ENCODE measurements around the gene UBE2L6. TPM values are rescaled to one million over a fixed set of nuclear protein-coding genes. Genes with fewer than 3 reads are reported as not detected.

UBE2L6 gene
- total RNA-seq, 6 experiments from 2014 or later, result 36.6 to 124 (median 58.6) TPM

DNA sequence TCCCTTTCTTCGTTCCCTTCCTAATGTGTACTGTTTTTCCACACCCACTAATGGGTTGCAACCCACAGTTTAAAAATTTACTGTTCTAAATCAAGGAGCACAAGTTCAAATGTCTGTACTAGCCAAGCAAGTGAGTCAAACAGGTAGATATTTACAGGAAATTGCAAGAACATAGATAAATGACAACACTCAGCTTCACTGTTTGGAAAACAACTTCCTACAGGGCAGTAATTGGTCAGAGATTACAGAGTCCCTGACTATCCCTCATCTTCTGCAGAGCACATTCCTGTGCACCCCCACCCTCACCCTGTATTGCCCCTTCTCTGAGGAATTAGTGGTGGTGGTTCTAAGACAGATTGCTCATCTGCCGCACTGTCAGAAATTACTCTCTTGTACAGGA is 31.9 kb upstream of the UBE2L6 start:
- peak in 1 of 4 donors; percentile 11 for ATAC-seq
- DNase-seq, result no peak
- Histone ChIP-seq H3K9me3 (no peaks in the 10 kb centered on the region), H3K36me3 (peaks cover 0 to 39% (median 14%) of the 10 kb centered on the region in 4 donors), H3K27me3 (no peaks in the 10 kb centered on the region), H3K4me3 (peak overlapping the region; percentile 57 to 75 (median 68)), H3K27ac (peak overlapping the region; percentile 73 to 92 (median 81)), H3K4me1 (peaks cover 0 to 37% (median 13%) of the 10 kb centered on the region in 4 donors)
- no peak for TF ChIP-seq POLR2A (IDR thresholded peaks at IDR 0.05)
- TF ChIP-seq, protein P1, sequence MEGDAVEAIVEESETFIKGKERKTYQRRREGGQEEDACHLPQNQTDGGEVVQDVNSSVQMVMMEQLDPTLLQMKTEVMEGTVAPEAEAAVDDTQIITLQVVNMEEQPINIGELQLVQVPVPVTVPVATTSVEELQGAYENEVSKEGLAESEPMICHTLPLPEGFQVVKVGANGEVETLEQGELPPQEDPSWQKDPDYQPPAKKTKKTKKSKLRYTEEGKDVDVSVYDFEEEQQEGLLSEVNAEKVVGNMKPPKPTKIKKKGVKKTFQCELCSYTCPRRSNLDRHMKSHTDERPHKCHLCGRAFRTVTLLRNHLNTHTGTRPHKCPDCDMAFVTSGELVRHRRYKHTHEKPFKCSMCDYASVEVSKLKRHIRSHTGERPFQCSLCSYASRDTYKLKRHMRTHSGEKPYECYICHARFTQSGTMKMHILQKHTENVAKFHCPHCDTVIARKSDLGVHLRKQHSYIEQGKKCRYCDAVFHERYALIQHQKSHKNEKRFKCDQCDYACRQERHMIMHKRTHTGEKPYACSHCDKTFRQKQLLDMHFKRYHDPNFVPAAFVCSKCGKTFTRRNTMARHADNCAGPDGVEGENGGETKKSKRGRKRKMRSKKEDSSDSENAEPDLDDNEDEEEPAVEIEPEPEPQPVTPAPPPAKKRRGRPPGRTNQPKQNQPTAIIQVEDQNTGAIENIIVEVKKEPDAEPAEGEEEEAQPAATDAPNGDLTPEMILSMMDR (IDR thresholded peaks at IDR 0.05), result no peak
- 46% methylated on average over 2 of the region's 2 CpGs for WGBS (ENCODE audit: insufficient coverage, low coverage, low lambda C conversion rate, missing lambda C conversion rate)
- intact Hi-C loops (cut with DNase I), result no loop called here

DNA sequence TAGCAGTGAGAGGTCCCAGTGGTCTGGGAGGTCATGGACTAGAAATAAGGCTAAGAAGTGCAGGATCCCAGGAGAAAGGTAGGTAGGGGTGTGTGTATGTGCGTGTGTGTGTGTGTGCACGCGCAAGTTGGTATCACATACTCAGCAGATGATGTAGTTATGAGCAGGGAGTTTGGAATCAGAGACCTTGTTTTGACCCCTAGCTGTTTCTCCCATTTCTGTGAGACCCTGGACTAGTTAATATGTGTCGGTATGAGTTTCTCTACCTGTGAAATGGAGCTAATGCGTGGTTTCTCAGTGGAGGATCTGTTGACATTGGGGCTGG is 31.3 kb upstream of the UBE2L6 start:
- Histone ChIP-seq H3K27ac (peak overlapping the region; percentile 73 to 92 (median 81)), H3K36me3 (peaks cover 0 to 34% (median 14%) of the 10 kb centered on the region in 4 donors), H3K9me3 (no peaks in the 10 kb centered on the region), H3K4me1 (peaks cover 0 to 37% (median 13%) of the 10 kb centered on the region in 4 donors), H3K27me3 (no peaks in the 10 kb centered on the region), H3K4me3 (peak overlapping the region; percentile 57 to 75 (median 68))
- peak in 1 of 3 donors; percentile 35 for DNase-seq
- TF ChIP-seq, protein P1 (IDR thresholded peaks at IDR 0.05), result no peak
- no peak for TF ChIP-seq POLR2A (IDR thresholded peaks at IDR 0.05)
- ATAC-seq, result peak in 1 of 4 donors; percentile 11
- intact Hi-C loops (cut with DNase I), result no loop called here
- WGBS (ENCODE audit: insufficient coverage, low coverage, low lambda C conversion rate, missing lambda C conversion rate), result 35% methylated on average over 5 of the region's 5 CpGs

GRCh38 chr11:57597916-57598830 is 30.7 kb upstream of the UBE2L6 start:
- 2% methylated on average over 25 of the region's 33 CpGs for WGBS (ENCODE audit: insufficient coverage, low coverage, low lambda C conversion rate, missing lambda C conversion rate)
- TF ChIP-seq POLR2A (IDR thresholded peaks at IDR 0.05), result no peak
- TF ChIP-seq, protein P1 (IDR thresholded peaks at IDR 0.05), result no peak
- Histone ChIP-seq H3K9me3 (no peaks in the 10 kb centered on the region), H3K27me3 (no peaks in the 10 kb centered on the region), H3K36me3 (peaks cover 0 to 34% (median 14%) of the 10 kb centered on the region in 4 donors), H3K4me1 (peaks cover 0 to 37% (median 13%) of the 10 kb centered on the region in 4 donors), H3K4me3 (peak overlapping the region; percentile 57 to 75 (median 68)), H3K27ac (peak overlapping the region; percentile 73 to 92 (median 81))
- intact Hi-C loops (cut with DNase I), result no loop called here
- peak; percentile 74 to 86 (median 76) for ATAC-seq
- DNase-seq, result peak; percentile 87 to 90 (median 90)

- ATAC-seq (peak; percentile 70 to 85 (median 78)), DNase-seq (peak; percentile 81 to 93 (median 89))
- Histone ChIP-seq H3K27me3 (no peaks in the 10 kb centered on the region), H3K9me3 (no peaks in the 10 kb centered on the region), H3K4me1 (peaks cover 0 to 37% (median 13%) of the 10 kb centered on the region in 4 donors), H3K4me3 (peak within 1 kb of the TSS; percentile 57 to 75 (median 68)), H3K27ac (peak within 1 kb of the TSS; percentile 73 to 92 (median 81)), H3K36me3 (peaks cover 0 to 29% (median 10%) of the 10 kb centered on the region in 4 donors)
- intact Hi-C loops (cut with DNase I), result no loop called here
- TF ChIP-seq, protein P1 (IDR thresholded peaks at IDR 0.05), result no peak
- TF ChIP-seq POLR2A (IDR thresholded peaks at IDR 0.05), result peak; percentile 53
- 12% methylated on average over 9 of the region's 10 CpGs for WGBS (ENCODE audit: insufficient coverage, low coverage, low lambda C conversion rate, missing lambda C conversion rate)
Measured at GRCh38 chr11:57597461-57597915, 30.0 kb upstream of the UBE2L6 start, which contains the start of gene SERPING1. Gene SERPING1, plus strand, starts transcription at chr11:57597685. Its CDS starts 586 bp downstream, at chr11:57598271.
